ENCODE measurements around the gene PAM.

Gene PAM

DNA sequence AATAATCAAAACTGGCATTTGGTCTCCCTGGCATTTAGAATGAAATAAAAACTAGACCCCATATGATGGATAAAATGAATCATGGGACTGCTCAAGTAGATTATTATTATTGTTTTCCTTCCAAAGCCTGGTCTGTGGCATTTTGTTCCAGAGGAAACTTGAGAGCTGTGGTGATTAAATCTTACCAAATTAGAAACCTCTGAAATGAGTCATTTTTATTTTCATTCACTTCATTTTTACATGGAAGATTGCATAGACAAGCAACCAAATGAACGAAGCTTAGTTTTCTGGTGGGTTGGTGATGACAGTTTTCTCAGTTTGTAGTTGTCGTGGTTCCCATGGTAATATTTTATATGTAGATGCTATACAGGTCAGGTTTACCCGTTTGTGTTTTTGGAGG is 23.4 kb downstream of the PAM start:
- H3K27ac ChIP-seq: no peak overlapping the region

DNA sequence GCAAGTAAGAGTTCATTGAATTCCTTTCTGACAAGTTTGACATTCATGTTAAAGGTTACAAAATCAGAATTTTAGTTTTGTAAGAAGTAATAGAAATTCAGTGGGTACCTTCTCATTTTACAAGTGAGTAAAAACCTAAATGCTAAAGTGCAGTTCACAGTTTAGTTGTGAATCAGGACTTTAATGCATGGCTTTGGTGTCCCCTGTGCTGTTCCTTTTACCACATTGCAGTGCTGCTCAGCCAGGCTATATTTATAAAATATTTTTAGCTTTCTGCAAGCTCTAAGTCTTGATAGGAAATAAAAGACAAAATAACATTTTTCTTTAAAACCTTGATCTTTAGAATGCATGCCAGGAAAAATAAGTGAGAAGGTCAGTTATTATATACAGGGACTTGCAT is 26.3 kb downstream of the PAM start:
- TF ChIP-seq ZFX (IDR thresholded peaks at IDR 0.05; ENCODE audit: borderline replicate concordance): no peak
- TF ChIP-seq, protein P1, sequence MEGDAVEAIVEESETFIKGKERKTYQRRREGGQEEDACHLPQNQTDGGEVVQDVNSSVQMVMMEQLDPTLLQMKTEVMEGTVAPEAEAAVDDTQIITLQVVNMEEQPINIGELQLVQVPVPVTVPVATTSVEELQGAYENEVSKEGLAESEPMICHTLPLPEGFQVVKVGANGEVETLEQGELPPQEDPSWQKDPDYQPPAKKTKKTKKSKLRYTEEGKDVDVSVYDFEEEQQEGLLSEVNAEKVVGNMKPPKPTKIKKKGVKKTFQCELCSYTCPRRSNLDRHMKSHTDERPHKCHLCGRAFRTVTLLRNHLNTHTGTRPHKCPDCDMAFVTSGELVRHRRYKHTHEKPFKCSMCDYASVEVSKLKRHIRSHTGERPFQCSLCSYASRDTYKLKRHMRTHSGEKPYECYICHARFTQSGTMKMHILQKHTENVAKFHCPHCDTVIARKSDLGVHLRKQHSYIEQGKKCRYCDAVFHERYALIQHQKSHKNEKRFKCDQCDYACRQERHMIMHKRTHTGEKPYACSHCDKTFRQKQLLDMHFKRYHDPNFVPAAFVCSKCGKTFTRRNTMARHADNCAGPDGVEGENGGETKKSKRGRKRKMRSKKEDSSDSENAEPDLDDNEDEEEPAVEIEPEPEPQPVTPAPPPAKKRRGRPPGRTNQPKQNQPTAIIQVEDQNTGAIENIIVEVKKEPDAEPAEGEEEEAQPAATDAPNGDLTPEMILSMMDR (IDR thresholded peaks at IDR 0.05): no peak
- H3K27ac ChIP-seq: no peak overlapping the region

More for the DNA sequence above, 23.4 kb downstream of the PAM start:
- TF ChIP-seq, protein P1 (IDR thresholded peaks at IDR 0.05): no peak
- TF ChIP-seq ZFX (IDR thresholded peaks at IDR 0.05; ENCODE audit: borderline replicate concordance): no peak

- no peak for TF ChIP-seq ZFX (IDR thresholded peaks at IDR 0.05; ENCODE audit: borderline replicate concordance)
- TF ChIP-seq, protein P1 (IDR thresholded peaks at IDR 0.05): no peak
Measured at GRCh38 chr5:102781786-102782185, 26.7 kb downstream of the PAM start.

DNA sequence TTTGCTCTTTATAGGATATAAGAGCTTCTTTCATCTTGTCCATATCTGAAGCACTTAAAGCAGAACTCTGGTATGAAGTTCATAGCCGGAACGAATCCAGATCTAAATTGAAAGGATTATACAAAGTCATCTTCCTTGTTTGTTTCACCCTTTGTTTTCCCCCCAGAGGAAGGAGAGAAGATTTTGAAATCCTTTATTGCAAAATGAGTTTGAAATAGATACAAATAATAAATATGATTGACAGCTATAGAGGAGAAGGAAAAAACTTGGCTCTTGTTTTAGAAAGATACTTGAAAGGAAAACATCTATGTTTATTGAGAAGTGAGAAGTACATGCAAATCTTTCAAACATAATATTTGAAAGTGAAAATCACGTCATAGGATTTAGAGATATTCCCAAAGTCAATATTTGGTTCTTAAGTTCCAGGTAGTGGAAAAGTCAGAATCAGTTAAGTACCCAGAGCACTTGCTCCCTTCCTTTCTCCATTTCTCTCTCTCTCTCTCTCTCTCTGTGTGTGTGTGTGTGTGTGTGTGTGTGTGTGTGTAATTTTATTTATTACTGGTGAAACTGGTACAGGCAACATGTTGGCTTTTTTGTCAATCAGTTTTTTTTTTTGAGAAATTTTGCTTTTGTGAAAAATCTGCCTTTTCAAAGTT is 27.2 kb downstream of the PAM start:
- TF ChIP-seq, protein P1 (IDR thresholded peaks at IDR 0.05): no peak
- no peak for TF ChIP-seq ZFX (IDR thresholded peaks at IDR 0.05; ENCODE audit: borderline replicate concordance)
- H3K27ac ChIP-seq: no peak overlapping the region

More at GRCh38 chr5:102781786-102782185, 26.7 kb downstream of the PAM start:
- no peak overlapping the region for H3K27ac ChIP-seq

DNA sequence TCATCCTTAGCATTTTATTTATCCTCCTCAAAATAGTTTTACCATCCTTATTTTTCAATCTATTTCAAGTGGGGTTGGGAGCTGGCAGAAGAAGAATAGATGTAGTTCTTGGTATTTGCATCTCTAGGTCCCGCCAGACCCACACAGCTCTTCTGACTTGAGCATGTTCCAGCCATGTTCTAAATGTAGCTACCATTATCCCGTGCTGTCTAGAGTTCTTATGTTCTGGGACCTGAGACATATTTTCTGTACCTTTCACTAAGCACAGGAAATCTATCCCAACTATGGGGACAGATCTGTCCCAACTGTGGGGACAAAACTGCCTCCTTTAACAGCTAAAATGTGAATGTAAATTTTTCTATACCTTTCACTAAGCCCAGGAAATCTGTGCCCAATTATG is 32.0 kb downstream of the PAM start:
- no peak for TF ChIP-seq ZFX (IDR thresholded peaks at IDR 0.05; ENCODE audit: borderline replicate concordance)
- TF ChIP-seq, protein P1 (IDR thresholded peaks at IDR 0.05): no peak
- no peak overlapping the region for H3K27ac ChIP-seq

DNA sequence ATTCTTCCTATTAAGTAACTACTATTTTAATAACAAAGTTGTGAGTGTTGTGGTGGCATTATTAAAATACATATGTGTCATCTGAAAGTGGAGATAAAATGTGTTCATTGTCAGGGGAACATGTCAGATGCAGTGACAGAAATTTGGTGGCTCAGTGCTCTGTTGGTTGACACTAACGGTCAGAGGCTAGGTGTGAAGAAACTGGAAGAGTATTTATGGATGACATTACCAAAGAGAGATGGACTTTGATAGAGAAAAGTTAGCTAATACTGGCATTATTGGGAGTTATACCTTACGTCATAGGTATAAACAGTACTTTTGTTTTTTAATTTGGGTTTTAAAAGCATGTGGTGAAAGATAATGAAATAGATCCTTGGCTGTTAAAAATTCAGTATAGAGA is 33.7 kb downstream of the PAM start:
- no peak for TF ChIP-seq ZFX (IDR thresholded peaks at IDR 0.05; ENCODE audit: borderline replicate concordance)
- TF ChIP-seq, protein P1 (IDR thresholded peaks at IDR 0.05): no peak
- H3K27ac ChIP-seq: no peak overlapping the region

GRCh38 chr5:102789469-102789868 is 34.4 kb downstream of the PAM start:
- TF ChIP-seq, protein P1 (IDR thresholded peaks at IDR 0.05): no peak
- no peak for TF ChIP-seq ZFX (IDR thresholded peaks at IDR 0.05; ENCODE audit: borderline replicate concordance)
- no peak overlapping the region for H3K27ac ChIP-seq

Data from 22Rv1 (cell line).